ENCODE results near the gene DHX8. TPM values are rescaled to one million over a fixed set of nuclear protein-coding genes. Genes with fewer than 3 reads are reported as not detected.

Gene DHX8
- total RNA-seq, 1 donor from 2014 or later, result 71.9 TPM

GRCh38 chr17:43559161-43559816, 75.5 kb downstream of the DHX8 start:
- peaks cover 30% of the 10 kb centered on the region for H3K27me3 Mint-ChIP-seq (ENCODE audit: low read depth)
- no peak overlapping the region for H3K4me3 Mint-ChIP-seq
- no peak for TF ChIP-seq CTCF (IDR thresholded peaks at IDR 0.05; ENCODE audit: unreplicated experiment)
- H3K36me3 Mint-ChIP-seq, result no peaks in the 10 kb centered on the region
- DNase-seq (ENCODE audit: low spot score in 2 of 2, unreplicated experiment in 2 of 2), result no peak
- peaks cover 26% of the 10 kb centered on the region for H3K4me1 Mint-ChIP-seq
- no peak overlapping the region for H3K27ac Mint-ChIP-seq
- peaks cover 3% of the 10 kb centered on the region for H3K9me3 Mint-ChIP-seq

- H3K27ac Mint-ChIP-seq, result no peak overlapping the region
- peaks cover 26% of the 10 kb centered on the region for H3K4me1 Mint-ChIP-seq
- no peak overlapping the region for H3K4me3 Mint-ChIP-seq
- TF ChIP-seq CTCF (IDR thresholded peaks at IDR 0.05; ENCODE audit: unreplicated experiment), result no peak
- no peak for DNase-seq (ENCODE audit: low spot score in 2 of 2, unreplicated experiment in 2 of 2)
- H3K36me3 Mint-ChIP-seq, result no peaks in the 10 kb centered on the region
- H3K9me3 Mint-ChIP-seq, result peaks cover 3% of the 10 kb centered on the region
- peaks cover 28% of the 10 kb centered on the region for H3K27me3 Mint-ChIP-seq (ENCODE audit: low read depth)
Measured at GRCh38 chr17:43560461-43561427, 77.0 kb downstream of the DHX8 start.

DNA sequence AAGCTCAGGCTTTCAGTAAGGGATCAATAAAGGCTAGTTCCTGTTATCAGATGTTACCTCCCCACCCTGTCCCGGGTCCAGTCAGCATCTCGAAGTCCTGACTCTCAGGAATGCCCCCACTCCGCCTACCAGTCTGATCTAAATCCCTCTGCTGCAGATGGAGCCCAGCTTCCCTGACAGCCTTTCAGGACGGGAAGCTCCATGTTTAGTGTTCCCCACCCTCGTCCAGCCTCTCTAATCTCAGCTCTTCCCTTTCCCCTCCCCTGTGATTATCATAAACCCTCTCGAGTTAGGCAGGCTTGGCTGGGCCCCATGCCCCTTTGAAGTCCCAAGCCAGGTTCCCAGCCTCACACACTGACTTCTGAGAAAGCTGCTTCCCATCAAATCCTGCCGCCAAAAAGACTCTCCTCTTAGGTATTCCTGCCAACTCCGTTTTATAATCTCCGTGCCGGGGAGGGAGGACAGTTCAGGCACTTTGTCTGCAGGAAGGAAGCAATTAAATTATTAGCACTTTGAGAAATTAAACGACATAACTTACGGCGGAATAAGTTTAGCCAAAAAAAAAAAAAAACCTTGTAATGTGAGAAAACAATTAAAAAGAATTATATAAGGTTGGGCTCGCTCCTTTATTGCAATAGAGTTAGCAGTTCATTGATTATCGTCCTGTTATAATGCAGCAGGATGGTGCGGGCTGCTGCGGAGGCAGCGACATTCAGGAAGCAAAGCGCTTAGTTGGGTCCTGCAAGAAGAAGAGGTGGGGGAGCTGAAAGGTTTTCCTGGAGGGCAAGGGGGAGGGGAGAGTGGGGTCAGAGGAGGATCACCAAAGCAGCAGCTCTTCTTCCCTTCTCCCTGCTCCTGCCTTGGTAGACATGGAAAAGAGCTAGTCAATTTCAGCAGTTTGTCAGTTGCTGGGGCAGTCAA, 79.2 kb downstream of the DHX8 start:
- Mint-ChIP-seq H3K27ac (peak overlapping the region; percentile 68), H3K4me3 (peak overlapping the region; percentile 38), H3K9me3 (no peaks in the 10 kb centered on the region), H3K36me3 (no peaks in the 10 kb centered on the region), H3K27me3 (ENCODE audit: low read depth) (peaks cover 28% of the 10 kb centered on the region), H3K4me1 (peaks cover 21% of the 10 kb centered on the region)
- TF ChIP-seq CTCF (IDR thresholded peaks at IDR 0.05; ENCODE audit: unreplicated experiment), result no peak
- DNase-seq (ENCODE audit: low spot score in 2 of 2, unreplicated experiment in 2 of 2), result no peak

DNA sequence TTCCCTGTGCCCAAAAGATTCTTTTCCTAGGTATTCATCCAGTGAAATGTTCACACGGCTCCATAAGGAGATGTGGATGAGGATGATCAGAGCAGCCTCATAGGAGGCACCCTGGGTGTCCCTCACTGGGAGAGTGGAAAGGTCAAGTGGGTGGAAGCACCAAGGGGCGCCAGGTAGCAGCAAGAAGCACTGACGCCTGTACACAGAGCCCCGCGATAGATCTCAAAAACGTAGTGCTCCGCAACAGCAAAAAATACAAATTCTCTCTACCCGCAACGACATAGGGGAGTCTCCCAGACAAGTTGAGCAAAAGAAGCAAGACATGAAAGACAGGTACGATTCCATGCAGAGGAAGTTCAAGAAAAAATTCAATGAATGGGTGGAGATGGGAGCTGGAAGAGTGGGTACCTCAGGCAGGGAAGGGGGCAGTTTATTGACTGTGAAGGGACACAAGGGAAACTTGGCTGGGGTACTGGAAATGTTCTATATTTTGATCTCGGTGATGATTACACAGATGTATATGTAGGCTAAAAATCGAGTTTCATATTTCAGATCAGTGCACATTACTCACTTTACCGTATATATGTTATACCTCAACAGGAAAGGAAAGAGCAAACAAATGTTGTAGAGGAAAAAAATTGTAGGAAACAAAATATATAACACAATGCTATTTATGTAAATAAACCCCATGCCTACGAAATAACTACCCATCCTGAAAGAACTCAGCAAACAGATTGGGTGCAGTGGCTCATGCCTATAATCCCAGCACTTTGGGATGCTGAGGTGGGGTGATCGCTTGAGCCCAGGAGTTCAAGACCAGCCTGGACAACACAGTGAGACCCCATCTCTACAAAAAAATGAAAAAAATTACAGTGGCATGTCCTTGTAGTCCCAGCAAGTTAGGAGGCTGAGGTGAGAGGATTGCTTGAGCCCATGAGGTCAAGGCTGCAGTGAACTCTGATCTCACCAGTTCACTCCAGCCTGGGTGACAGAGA, 80.1 kb downstream of the DHX8 start:
- no peak for TF ChIP-seq CTCF (IDR thresholded peaks at IDR 0.05; ENCODE audit: unreplicated experiment)
- H3K27ac Mint-ChIP-seq, result no peak overlapping the region
- H3K27me3 Mint-ChIP-seq (ENCODE audit: low read depth), result peaks cover 26% of the 10 kb centered on the region
- no peak for DNase-seq (ENCODE audit: low spot score in 2 of 2, unreplicated experiment in 2 of 2)
- H3K4me3 Mint-ChIP-seq, result no peak overlapping the region
- H3K36me3 Mint-ChIP-seq, result no peaks in the 10 kb centered on the region
- peaks cover 20% of the 10 kb centered on the region for H3K4me1 Mint-ChIP-seq
- no peaks in the 10 kb centered on the region for H3K9me3 Mint-ChIP-seq
